Astrocyte of the cerebellum (primary cell): ENCODE results near the gene SCN9A.

Experiments used
- DNase-seq: peaks from one replicate; pipeline ENCODE4 v3.0.0-alpha.2; 2011; ENCODE audit warnings: low read depth
- H3K4me3 ChIP-seq: 2 replicates; pipeline ENCODE4 v1.5.1; 2011; ENCODE audit warnings: mild to moderate bottlenecking, low read depth, low read length, moderate library complexity
- in situ Hi-C: cut with HindIII; loops from 2 replicates; pipeline ENCODE4 v1.10.0; 2017; ENCODE audit warnings: low sequenced_read_pairs
- TF ChIP-seq, protein P1 (sequence below): IDR thresholded peaks from 2 replicates; pipeline ENCODE4 v1.5.1; 2012; ENCODE audit warnings: low read length, low read depth, moderate library complexity, mild to moderate bottlenecking; ENCODE audit errors: missing control alignments

The SCN9A gene

DNA sequence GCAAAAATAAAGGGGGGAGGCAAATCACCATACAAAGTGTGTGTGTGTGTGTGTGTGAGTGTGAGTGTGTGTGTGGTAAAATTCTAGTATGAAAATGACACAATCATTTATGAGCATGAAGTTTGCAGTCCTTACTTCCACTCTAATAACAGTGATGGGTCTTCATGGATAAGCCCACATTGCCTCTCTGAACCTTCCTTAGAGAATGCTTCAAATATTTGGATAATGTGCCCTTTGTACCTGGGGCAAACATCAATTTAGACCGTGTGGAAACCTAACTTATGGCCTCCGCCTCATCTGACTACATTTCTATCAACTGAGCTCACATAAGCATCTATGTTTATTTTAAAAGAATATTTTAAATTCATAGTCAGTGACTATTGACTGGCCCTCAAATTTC is 3.7 kb downstream of the SCN9A start:
- TF ChIP-seq, protein P1, sequence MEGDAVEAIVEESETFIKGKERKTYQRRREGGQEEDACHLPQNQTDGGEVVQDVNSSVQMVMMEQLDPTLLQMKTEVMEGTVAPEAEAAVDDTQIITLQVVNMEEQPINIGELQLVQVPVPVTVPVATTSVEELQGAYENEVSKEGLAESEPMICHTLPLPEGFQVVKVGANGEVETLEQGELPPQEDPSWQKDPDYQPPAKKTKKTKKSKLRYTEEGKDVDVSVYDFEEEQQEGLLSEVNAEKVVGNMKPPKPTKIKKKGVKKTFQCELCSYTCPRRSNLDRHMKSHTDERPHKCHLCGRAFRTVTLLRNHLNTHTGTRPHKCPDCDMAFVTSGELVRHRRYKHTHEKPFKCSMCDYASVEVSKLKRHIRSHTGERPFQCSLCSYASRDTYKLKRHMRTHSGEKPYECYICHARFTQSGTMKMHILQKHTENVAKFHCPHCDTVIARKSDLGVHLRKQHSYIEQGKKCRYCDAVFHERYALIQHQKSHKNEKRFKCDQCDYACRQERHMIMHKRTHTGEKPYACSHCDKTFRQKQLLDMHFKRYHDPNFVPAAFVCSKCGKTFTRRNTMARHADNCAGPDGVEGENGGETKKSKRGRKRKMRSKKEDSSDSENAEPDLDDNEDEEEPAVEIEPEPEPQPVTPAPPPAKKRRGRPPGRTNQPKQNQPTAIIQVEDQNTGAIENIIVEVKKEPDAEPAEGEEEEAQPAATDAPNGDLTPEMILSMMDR = no peak
- in situ Hi-C loops = no loop called here
- no peak overlapping the region for H3K4me3 ChIP-seq
- DNase-seq = no peak

DNA sequence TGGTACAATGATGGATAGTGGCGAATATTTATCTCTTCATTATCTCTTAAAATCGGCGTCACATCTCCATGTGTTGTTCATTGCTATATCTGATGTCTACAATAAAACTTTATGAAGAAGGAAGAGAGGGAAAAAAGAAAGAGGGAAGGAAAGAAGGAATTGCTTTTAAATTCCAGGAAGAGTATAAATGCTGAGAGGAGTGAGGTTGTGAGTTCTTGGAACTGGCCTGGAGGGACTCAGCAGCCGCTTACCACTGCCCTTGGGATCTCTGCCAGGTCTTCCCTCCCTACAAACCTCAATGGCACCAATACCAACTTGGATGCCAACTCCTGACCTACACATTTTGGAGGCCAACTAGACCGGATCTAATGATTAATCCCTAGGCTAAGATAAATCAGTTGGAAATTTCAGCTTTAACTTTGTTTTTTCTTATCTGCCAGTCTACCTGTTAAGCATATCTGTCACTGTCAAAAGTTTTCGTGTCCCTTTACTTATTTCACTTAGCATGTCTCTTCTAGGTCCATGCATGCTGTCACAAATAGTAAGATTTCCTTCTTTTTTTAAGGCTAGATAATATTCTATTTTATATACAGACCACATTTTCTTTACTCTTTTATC is 9.8 kb downstream of the SCN9A start:
- no peak overlapping the region for H3K4me3 ChIP-seq
- TF ChIP-seq, protein P1 = no peak
- DNase-seq = peak; percentile 28
- in situ Hi-C loops = no loop called here

DNA sequence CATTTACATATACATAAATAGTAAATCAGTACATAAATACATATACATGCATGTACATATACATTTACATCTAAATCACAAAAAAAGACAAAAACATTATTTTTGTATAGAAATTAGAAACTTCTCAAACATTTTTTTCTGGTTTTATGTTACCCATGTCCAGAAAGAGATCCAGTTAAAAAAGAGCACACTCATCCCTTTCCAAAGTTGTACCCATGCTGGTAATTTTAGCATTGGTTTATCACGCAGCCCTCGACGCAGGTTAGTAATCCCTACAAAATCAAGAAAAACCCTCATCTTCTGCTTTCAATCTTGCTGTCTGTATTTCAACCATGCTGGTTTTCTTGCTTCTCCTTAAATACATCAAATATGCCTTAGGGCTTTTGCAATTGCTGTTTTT is 10.5 kb downstream of the SCN9A start:
- in situ Hi-C loops = no loop called here
- no peak overlapping the region for H3K4me3 ChIP-seq
- TF ChIP-seq, protein P1 = no peak
- DNase-seq = no peak

DNA sequence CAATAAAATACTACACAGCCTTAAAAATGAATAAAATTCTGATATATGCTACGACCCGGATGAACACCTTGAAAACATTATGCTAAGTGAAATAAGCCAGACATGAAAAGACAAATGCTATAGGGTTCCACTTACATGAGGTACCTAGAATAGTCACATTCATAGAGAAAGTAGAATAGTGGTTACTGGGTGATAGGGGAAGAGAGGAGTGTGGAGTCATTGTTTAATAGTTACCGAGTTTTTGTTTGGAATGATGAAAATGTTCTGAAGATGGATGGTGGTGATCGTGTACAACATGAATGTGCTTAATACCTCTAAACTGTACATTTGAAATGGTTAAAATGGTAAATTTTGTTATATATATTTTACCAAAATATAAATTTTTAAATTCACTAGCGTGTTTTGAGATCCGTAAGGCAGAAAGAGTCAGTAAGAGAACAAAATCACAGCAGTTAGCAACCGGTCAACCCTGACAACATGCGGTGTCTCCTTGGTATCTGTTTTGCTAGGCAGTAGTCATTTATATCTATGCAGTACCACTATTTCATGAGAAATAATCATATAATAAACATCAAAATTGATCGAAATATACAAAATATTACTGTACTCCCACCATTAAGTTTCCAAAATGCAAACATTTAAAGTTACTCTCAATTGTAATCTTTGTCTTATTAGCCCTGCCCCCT is 11.1 kb downstream of the SCN9A start:
- in situ Hi-C loops = no loop called here
- no peak for DNase-seq
- TF ChIP-seq, protein P1 = no peak
- no peak overlapping the region for H3K4me3 ChIP-seq

DNA sequence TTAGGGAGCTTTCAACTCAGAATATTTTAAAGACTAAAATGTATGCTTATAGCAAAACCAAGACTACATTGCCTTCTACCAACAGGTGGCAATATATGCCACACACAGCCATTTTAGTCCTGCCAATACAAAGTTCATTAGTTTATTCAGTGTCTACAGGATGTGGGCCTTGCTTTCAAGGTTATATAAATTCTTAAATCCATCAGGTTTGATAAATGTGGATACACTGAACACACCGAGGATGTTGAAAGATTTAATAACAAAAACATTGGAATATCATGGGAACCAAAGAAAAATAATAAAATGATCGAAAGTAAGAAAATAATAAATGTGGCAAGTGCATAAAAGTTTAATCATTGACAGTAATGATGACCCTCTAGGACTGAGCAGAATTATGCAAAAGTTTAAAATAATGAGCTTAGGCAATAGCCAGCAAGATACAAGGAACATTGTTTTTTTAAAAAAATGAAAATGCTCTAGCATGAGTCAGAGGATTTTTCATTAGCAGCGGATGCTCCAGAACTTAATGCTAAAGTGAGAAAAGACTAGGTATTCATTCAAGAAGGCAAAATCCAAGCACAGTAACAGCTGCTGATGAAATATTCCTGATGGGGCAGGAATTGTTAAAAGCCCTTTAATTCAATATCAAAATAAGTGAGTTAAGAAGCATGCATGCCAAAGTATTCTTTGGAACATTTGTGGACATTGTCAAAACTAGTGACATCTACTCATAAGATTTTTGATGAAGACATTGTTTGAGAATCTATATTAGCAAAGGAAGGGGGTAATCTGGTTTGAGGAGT is 14.2 kb downstream of the SCN9A start:
- in situ Hi-C loops = no loop called here
- no peak overlapping the region for H3K4me3 ChIP-seq
- peak; percentile 19 for DNase-seq
- TF ChIP-seq, protein P1 = peak; percentile 56

DNA sequence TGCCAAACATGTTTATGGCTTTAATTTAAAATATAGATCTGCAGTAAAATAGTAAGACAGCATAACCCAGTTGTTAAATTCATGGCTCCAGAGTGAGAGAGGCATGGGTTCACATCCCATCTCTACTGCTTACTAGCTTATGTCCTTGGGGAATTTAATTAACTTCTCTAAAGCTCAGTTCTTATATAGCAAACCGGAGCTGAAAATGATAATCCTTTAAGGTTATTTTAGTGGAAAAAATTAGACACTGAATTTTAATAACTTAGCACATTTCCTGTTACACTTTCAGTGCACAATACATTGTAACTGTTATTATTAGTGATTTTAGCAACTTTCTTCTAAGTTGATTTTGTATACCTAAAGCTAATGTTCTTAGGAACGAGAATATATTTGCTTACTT is 14.8 kb downstream of the SCN9A start:
- in situ Hi-C loops = no loop called here
- DNase-seq = no peak
- TF ChIP-seq, protein P1 = no peak
- H3K4me3 ChIP-seq = no peak overlapping the region
